ENCODE data around the gene ETV1.
"Not testable (repeated sequence)": the region's sequence is repeated elsewhere in the genome, so short reads cannot be mapped to it uniquely, and the experiment has no call there.

ETV1 gene

DNA sequence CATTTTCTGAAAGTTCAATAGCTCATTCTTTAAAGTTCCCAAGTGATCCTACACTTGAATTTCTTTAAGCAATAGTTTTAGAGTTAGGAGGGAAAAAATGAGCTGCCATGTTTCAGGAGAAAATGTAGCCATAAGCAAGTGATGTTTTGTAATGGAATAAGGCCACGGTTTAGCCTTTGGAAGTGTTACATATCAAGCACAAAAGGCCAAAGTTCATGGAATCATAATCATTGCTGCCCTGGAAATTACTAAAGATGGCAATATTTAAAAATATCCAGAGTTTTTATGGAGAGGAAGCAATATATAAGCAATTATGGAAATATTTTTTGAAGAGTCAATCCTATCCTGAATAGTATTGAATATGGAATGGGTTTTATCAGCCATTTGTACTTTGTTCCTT is 68.4 kb downstream of the ETV1 start:
- no peak for DNase-seq (ENCODE audit: low spot score)

DNA sequence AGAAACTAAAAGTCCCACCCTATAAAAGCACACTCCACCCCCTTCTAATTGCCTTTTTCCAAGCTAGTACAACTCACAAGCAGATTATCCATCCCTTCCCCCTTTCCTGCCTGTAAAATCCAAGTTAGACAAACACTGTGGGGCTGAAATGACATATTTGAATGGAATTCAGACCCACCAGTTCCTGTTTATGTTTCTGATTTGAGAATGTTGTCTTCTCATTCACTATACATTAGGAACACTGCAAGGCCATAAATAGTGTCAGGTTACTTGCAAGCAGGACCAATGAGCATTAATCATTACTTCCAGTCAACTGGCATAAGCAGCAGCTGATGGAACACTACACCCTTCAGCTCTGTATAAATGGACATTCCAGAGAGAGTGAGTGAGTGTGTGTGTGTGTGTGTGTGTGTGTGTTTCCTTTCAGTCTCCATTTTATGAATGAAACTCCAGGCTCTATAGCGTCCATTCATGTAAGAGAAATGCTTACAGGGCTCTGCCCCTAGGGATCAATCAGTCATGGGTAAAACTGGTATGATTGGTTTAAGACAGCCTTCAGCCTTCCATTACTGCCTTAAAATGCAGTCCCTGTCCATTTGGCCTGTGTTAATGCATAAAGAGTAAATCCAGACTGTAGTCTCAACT is 69.3 kb downstream of the ETV1 start:
- peak; percentile 79 for DNase-seq (ENCODE audit: low spot score)

DNA sequence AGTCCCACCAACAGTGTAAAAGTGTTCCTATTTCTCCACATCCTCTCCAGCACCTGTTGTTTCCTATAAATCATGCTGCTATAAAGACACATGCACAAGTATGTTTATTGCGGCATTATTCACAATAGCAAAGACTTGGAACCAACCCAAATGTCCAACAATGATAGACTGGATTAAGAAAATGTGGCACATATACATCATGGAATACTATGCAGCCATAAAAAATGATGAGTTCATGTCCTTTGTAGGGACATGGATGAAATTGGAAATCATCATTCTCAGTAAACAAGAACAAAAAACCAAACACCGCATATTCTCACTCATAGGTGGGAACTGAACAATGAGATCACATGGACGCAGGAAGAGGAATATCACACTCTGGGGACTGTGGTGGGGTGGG is 71.1 kb downstream of the ETV1 start:
- not testable (repeated sequence) for DNase-seq (ENCODE audit: low spot score)

DNA sequence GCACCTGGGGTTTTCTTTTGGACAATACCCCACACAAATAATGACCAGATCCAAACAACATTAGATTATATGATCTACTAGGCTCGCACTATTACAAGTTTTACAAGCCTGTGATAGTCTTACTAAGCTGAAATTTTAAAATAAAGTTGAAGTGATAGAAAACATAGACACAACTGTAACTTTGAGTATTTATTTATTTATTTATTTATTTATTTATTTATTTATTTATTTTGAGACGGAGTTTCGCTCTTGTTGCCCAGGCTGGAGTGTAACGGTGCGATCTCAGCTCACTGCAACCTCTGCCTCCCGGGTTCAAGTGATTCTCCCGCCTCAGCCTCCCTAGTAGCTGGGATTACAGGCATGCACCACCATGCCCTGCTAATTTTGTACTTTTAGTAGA is 72.4 kb downstream of the ETV1 start:
- not testable (repeated sequence) for DNase-seq (ENCODE audit: low spot score)

DNA sequence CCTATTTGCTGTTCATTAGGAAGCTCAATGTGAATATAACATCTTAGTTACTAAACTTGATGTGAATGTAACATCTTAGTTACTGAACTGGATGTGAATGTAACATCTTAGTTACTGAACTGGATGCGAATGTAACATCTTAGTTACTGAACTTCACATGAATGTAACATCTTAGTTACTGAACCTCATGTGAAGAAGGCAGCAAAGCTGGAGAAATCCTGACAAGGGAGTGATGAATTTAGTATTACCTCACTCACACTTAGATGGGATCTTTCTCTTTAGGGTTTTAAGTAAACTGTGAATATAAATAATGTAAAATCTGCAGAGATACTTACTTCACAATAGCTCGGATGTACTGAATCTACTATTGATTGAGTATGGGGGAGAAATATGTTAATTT is 73.6 kb downstream of the ETV1 start:
- DNase-seq (ENCODE audit: low spot score) = no peak

DNA sequence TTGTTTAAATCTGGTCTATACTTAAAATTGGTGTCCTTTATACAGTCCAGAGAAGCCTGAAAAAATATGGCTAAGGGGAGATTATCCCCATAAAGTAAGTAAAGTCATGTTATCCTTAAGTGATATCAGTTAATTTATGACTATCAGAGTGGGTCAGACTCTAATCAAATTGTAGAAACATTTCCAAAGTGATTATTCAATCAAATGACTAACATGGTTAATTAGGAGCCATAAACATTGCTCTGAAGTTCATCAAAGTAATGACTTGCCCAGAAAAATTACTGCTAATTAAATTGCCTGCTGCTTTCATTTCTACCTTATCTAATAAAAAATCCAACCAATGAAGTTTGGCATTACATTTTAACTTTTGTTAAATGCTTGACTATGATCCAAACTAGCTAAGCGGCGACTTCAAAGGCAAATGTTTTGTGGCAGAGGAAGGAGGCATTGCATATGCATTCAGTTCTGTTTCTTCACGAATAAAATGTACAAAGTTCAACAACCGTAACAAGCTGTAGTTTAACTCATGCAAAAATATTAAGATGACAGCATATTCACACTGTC is 76.7 kb downstream of the ETV1 start:
- no peak for DNase-seq (ENCODE audit: low spot score)

DNA sequence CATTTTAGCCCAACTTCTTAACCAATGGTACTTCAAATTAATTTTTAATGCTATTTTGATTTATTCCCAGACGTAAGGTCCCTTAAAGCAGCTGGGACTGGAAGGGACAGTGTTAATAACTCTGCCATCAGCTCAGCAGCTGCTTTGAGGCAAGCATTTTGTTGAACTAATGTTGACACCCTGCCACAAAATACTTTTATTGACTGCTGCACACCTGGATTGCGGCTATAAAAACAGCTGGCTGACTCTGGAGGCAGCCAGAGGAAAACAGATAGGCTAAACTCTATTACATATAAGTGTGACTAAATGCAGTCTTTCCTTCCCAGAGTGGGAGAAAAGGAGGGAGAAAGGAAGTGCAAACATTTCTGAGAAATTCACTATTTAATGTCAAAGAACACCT is 77.6 kb downstream of the ETV1 start:
- no peak for DNase-seq (ENCODE audit: low spot score)

DNA sequence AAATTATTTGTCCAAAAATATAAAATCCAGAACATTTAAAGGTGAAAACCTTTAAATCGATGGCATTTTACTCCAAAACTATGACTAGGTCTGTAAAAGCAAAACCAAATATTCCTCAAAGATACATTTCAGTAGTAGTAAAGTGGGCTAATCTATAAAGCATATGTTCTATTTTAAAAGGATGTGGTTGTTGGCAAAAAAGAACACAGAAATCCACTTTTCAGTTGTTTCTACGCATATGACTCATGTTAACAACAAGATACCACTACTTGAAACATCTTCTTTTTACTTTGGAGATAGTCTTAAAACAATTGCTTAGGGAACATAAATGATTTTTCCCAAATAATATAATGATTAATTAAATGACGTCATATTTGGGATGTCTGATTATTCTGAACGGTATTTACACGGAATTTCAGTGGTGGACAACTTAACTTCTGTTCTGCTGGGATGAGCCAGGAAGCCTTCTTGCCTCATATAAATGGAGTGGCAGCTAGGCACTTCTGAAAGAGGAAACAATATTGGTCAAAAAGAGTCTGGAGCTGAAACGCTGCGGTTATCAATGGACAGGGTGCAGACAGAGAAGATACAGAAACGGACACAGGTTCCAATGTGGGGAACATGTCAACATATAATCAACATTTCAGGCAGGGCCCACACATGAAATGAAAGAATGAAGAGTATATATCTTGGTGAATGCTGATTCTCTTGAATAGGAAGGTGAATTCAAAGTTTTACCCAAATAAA is 78.5 kb downstream of the ETV1 start:
- no peak for DNase-seq (ENCODE audit: low spot score)

DNA sequence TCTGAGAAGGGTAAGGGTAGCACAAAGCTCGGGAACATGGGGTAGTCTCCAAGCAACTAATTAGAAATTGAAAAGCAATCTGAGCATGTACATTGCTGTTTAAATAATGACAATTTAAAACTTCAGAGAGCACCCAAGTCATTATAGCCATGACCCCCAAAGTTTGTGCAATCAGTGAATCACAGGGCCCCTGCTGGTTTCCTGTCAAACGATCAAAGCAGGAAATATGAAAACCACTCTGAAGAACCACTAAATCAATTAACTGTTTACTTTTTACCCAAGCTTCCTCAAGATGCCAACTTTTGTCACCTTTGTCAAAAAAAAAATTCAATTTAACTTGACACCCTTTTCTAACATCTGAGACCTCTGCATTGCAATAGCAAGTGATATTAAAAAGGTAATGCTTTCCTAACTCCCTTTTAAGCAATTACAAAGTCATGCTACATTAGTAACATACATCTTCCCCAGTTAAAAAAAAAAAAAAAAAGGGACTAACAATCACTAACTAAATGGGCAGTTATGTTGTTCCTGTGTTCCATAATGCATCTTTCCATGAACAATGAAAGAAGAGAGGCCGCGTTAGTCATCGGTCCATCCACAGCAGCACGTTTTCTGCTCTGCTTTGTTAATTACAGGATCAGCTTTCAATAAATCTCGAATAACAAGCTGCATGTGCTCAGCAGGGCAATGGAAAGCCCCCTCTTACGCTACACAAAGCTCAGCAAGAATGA is 80.6 kb downstream of the ETV1 start:
- no peak for DNase-seq (ENCODE audit: low spot score)

DNA sequence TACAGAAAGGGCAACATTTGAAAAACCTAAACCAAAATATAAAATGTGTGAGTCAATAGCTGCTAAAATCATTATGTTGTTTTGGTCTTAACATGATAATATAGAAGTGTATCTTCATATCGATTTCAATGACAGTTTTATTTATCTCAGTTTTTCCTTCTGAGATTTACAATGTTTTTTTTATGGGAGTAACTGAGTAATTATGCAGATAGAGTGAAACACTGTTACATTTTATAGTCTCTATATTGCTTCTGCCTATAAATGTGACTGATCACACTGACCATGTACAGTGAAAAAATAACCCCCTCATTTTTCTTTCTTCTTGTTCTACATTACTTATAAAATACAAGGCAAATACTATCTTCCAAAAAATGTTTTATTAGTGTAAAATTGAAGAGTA is 81.6 kb downstream of the ETV1 start:
- DNase-seq (ENCODE audit: low spot score) = no peak

DNA sequence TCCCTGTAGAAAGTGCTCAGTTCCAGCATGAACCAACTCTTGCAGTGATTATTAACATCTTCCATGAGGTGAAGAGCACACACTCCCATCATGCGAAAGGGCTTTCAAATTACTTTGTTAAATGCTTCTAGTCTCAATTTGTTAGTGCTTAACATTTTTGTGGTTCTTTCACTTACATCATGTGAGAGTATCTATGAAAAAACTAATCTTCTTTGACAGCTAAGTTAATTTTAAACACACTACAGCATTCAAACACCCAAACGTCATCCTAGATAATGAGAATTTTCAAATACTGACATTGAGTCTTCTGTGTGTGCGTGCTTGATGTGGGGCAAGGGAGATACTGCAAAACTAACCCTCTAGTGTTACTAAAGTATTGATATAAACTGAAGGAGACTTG is 84.8 kb downstream of the ETV1 start:
- no peak for DNase-seq (ENCODE audit: low spot score)

DNA sequence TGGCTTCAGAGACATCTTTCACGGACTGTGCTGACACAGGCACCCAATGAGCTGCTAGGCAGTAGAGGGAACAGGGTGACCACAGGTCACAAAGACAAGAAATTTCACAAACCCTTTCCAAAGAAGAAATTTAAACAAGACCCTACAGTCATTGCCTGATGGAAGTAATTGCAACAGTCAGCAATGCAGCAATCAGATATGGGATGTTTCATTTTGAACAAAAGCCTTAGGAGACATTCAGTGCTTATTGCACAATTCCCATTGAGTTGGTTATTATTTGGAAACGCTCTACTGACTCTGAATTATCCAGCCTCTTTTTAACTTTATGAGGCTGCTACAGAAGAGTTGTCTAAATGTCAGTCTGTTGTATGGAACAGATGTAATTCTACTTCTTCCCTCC is 85.5 kb downstream of the ETV1 start:
- DNase-seq (ENCODE audit: low spot score) = no peak

DNA sequence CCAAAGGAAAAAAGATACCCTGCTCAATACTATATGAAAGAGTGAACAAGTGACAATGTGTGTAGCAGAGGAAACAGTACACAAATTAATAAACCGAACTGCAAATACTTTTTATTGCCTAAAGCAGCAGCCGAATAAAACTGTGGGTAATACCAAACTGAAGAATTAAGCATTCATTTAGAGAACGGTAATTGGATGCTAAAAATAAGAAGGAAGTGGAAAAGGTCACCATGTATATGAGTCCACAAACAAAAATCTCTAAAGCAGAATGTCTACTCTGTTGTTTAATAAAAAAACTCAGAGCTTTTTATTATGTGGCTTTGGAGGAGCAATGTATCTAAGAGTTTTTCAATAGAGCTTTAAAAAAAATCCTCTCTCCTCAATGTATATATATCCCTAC is 87.9 kb downstream of the ETV1 start:
- no peak for DNase-seq (ENCODE audit: low spot score)

DNA sequence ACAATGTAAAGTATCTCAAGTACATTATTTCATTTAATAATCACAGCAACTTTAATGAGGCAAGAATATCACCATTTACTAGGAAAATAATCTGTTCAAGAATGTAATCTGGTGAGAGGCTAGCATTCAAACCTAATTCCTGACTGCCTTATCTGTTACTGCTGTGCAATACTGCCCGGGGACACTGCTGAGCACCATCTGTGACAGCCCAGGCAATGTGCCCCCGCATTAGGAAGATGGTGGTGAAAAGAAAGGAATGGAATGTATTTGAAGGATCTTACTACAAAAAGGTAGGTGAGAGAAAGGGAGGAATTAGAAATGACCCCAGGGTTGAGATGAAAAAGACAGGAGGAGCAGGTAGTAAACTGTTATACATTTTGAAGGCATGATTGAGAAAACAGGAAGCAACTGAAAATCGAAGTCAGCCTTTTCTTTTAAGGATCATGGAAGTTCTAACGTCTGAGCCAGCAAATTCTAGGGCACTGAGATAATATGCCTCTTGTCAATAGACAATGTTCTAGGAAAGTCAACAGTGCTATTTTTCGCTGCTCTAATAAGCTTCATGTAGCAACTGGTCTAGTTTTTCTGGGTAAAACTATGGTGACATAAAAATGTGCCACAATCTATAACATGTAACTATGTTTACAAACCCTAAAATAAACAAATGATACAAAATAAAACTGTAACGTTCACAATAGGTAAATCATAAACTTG is 90.4 kb downstream of the ETV1 start:
- no peak for DNase-seq (ENCODE audit: low spot score)

DNA sequence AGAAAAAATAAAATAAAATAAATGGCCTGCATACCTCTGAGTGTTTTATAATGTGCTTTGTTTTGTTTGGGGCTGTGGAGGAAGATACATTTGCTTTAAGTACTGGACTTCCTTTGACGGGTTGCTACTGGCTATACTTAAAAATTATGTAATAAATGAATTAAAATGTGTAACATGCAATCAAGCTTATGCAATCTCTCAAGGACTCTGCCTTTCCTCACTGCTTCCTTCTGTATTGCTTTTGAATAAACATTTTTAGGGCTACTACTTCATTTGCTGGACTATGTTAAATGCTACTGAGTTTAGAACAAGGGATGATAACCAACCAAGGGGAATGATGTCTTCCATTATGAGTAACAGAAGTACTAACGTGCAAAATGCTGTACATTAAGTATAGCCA is 91.6 kb downstream of the ETV1 start:
- DNase-seq (ENCODE audit: low spot score) = no peak

DNA sequence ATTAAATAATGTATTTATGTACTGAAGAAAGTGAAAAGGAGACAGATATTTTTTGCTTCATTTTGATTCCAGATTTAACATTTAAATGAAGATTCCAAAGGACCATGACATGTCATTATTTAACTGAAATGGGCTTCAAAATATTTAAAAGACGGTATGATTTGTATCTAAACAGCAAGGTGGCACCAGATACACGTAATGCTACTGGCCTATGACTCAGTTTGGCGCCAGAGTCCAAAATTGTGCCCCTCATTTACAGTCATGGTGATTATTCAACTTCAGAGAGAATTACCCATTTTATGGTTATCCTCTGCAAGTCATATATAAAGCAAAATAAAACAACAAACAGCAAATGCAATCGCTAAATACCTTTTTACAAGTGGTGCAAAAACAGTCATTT is 94.5 kb downstream of the ETV1 start:
- no peak for DNase-seq (ENCODE audit: low spot score)

DNA sequence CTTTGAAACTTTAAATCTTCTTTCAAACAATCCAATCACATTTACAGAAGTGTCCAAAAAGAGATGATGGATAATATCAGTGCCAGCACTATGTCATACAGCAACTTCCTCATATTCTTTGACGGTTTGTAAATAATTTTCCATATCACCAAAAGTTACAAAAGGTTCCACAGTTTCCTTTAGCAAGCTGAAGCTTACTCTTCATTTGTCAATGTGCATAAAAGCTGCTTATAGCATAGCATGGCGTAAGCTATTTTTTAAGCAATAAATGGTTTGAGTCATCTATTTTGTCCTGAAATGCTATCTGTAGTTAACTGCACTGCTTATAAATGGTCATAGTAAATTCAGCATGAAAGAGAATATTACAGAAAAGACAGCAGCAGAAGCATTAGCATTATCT is 95.1 kb downstream of the ETV1 start:
- DNase-seq (ENCODE audit: low spot score) = no peak

DNA sequence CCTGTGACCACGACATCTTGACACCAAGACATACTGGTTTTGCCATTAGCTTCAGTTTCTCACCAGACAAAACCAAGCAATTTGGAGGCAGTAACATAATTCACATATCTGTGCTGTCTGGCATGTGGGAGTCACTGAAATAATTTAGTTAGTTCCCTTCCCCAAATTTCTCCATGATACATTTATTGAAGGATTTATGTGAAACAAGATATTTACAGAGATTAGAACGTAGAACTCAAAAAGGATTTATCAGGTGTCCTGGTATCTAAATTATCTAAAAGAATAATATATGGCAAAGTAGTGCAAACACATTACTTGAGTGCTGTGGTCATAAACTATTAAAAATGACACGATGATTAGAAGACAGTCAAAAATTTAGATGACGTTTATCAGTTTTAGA is 98.7 kb downstream of the ETV1 start:
- DNase-seq (ENCODE audit: low spot score) = no peak

DNA sequence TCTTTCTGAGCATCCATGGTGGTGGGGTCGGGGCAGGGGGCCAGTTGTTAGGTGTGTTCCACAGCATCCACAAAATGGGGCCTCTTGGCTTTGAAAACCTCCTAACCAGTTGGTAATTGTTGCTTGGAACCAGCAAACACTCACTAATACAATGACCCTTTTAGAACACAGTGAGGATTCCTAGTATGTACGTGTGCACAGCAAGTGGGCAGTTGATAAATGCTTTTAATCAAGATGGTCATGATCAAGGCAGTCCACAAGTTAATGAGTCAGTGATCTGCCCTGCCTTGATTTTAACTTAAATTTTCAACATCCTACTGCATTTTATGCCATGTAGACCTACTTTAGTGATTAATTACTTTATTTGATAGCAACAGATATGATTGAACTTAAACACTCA is 103.1 kb downstream of the ETV1 start:
- no peak for DNase-seq (ENCODE audit: low spot score)

DNA sequence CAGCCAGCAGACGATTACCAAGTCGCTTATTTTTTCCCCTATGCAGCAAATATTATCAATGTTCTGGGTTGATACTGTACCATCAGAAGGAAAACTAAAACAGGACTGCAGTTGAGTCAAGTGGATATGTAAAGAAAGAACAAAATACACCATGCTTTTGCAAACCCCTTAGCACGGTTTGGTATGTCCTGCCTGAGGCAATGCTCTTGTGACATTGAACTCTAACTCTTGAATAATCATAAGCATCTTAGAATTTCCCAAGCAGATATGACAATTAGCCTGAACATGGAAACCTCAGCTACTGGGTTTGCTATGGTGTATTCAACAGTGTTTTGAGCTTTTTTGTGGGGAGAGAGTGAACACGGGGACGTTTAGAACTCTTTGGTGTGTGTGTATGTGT is 107.4 kb downstream of the ETV1 start:
- DNase-seq (ENCODE audit: low spot score) = no peak

DNA sequence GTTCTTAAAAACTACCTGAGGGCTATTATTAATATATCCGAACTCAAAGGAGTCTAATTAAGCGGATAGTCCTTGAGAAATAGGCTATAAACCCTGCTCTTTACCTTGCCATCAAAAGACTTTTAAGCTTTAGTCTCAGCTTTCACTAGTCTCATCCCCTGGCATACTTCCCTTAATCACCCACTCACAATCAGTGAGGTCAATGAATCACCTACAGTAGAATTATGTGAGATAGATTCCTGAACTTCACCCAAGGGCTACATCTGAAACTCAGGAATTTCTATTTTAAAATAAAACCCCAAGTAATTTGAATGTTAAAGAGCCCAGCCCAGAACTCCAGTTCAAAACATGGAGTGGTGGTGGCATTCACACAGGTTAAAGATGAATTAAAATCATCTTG is 108.7 kb downstream of the ETV1 start:
- no peak for DNase-seq (ENCODE audit: low spot score)

DNA sequence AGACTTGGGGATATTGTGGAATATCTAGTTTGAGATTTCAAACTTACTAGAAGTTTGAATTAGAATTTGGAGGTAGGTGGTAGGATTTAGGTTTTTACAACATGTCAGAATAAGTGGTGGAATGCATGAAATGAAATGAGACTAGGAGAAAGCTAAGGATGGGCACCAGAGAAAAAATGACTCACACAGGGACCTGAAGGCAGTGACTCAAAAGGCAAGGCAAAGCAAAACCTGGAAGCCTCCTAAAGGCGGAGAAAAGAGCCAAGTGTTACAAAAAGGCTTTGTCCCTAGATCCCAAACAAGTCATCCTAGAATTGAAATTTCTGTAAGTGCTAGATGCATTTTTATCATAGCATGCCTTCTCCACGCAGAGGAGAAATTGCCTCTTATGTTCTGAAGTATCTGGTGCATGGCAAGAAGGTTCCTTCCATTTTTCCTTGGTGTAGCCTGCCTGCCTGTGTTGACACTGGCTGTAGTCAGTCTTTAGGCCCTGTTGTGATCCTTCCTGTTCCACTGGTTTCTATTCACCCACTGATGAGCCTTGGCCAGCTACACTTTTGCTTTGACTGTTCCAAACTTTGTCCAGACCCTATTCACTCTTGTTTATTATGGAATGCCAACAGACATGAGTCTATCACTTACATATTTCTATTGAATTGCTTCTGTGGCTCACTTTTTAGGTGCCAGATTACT is 109.3 kb downstream of the ETV1 start:
- no peak for DNase-seq (ENCODE audit: low spot score)
